PC-9 (cell line): ENCODE data around the gene CEL.

Experiments
- CTCF ChIP-seq: fragments of 200-600 bp; sonication (generic); conservative IDR thresholded peaks from 2 replicates; pipeline ENCODE4 v1.6.1; 2017; ENCODE audit warnings: mixed run types, antibody characterized with exemption, mild to moderate bottlenecking, moderate library complexity
- EZH2 ChIP-seq: fragments of 200-600 bp; sonication (generic); IDR thresholded peaks from 2 replicates; pipeline ENCODE4 v1.8.0; 2017; ENCODE audit warnings: antibody characterized with exemption, low read depth

- TF ChIP-seq EZH2: no peak
- no peak for TF ChIP-seq CTCF
Observed at GRCh38 chr9:133118568-133118967, 56.8 kb downstream of the CEL start.
